ENCODE data around the gene SYT17.

The SYT17 gene

DNA sequence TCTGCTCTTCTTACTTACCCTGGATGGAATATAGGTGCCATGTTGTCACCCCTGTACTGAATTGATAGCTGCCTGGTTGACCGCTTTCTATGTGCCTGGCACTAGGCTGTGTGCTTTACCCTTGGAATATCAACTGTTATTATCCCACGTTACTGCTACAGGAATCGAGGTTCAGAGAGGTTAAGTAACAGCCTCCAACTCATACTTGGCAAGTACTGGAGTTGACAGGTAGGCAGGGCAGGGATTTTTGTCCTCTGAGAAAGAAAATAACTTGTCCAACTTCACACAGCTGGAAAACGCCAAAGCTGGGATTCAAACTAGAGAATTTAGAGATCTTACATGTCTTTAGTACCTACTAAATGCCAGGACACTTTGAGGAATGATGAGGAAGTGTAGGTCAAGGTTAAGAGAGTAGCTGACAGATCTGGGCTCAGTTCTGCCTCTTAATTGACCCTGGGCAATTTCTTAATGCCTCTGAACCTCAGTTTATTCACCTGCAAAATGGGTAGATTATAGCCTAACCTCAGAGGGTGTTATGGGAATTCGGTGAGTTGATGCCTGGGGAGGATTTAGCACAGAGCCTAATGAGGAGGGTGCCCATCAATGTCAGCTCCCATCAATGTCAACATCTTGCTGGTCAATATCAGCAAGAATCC is 28.5 kb upstream of the SYT17 start (continued):
- TF ChIP-seq, protein P1, sequence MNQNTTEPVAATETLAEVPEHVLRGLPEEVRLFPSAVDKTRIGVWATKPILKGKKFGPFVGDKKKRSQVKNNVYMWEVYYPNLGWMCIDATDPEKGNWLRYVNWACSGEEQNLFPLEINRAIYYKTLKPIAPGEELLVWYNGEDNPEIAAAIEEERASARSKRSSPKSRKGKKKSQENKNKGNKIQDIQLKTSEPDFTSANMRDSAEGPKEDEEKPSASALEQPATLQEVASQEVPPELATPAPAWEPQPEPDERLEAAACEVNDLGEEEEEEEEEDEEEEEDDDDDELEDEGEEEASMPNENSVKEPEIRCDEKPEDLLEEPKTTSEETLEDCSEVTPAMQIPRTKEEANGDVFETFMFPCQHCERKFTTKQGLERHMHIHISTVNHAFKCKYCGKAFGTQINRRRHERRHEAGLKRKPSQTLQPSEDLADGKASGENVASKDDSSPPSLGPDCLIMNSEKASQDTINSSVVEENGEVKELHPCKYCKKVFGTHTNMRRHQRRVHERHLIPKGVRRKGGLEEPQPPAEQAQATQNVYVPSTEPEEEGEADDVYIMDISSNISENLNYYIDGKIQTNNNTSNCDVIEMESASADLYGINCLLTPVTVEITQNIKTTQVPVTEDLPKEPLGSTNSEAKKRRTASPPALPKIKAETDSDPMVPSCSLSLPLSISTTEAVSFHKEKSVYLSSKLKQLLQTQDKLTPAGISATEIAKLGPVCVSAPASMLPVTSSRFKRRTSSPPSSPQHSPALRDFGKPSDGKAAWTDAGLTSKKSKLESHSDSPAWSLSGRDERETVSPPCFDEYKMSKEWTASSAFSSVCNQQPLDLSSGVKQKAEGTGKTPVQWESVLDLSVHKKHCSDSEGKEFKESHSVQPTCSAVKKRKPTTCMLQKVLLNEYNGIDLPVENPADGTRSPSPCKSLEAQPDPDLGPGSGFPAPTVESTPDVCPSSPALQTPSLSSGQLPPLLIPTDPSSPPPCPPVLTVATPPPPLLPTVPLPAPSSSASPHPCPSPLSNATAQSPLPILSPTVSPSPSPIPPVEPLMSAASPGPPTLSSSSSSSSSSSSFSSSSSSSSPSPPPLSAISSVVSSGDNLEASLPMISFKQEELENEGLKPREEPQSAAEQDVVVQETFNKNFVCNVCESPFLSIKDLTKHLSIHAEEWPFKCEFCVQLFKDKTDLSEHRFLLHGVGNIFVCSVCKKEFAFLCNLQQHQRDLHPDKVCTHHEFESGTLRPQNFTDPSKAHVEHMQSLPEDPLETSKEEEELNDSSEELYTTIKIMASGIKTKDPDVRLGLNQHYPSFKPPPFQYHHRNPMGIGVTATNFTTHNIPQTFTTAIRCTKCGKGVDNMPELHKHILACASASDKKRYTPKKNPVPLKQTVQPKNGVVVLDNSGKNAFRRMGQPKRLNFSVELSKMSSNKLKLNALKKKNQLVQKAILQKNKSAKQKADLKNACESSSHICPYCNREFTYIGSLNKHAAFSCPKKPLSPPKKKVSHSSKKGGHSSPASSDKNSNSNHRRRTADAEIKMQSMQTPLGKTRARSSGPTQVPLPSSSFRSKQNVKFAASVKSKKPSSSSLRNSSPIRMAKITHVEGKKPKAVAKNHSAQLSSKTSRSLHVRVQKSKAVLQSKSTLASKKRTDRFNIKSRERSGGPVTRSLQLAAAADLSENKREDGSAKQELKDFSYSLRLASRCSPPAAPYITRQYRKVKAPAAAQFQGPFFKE (tag by site-specific recombination; IDR thresholded peaks at IDR 0.05; ENCODE audit: borderline replicate concordance) = no peak
- TF ChIP-seq ZNF350 (tag by site-specific recombination; IDR thresholded peaks at IDR 0.05) = no peak
- TF ChIP-seq, protein P2, sequence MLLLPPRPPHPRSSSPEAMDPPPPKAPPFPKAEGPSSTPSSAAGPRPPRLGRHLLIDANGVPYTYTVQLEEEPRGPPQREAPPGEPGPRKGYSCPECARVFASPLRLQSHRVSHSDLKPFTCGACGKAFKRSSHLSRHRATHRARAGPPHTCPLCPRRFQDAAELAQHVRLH (tag by site-specific recombination; IDR thresholded peaks at IDR 0.05) = no peak
- TF ChIP-seq WT1 (tag by site-specific recombination; IDR thresholded peaks at IDR 0.05) = no peak
- no peak for TF ChIP-seq ZNF416 (tag by site-specific recombination; IDR thresholded peaks at IDR 0.05)
- TF ChIP-seq, protein P3, sequence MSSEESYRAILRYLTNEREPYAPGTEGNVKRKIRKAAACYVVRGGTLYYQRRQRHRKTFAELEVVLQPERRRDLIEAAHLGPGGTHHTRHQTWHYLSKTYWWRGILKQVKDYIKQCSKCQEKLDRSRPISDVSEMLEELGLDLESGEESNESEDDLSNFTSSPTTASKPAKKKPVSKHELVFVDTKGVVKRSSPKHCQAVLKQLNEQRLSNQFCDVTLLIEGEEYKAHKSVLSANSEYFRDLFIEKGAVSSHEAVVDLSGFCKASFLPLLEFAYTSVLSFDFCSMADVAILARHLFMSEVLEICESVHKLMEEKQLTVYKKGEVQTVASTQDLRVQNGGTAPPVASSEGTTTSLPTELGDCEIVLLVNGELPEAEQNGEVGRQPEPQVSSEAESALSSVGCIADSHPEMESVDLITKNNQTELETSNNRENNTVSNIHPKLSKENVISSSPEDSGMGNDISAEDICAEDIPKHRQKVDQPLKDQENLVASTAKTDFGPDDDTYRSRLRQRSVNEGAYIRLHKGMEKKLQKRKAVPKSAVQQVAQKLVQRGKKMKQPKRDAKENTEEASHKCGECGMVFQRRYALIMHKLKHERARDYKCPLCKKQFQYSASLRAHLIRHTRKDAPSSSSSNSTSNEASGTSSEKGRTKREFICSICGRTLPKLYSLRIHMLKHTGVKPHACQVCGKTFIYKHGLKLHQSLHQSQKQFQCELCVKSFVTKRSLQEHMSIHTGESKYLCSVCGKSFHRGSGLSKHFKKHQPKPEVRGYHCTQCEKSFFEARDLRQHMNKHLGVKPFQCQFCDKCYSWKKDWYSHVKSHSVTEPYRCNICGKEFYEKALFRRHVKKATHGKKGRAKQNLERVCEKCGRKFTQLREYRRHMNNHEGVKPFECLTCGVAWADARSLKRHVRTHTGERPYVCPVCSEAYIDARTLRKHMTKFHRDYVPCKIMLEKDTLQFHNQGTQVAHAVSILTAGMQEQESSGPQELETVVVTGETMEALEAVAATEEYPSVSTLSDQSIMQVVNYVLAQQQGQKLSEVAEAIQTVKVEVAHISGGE (tag by site-specific recombination; conservative IDR thresholded peaks at IDR 0.05; ENCODE audit: low read depth) = no peak
- TF ChIP-seq ZNF335 (tag by site-specific recombination; conservative IDR thresholded peaks at IDR 0.05) = no peak

DNA sequence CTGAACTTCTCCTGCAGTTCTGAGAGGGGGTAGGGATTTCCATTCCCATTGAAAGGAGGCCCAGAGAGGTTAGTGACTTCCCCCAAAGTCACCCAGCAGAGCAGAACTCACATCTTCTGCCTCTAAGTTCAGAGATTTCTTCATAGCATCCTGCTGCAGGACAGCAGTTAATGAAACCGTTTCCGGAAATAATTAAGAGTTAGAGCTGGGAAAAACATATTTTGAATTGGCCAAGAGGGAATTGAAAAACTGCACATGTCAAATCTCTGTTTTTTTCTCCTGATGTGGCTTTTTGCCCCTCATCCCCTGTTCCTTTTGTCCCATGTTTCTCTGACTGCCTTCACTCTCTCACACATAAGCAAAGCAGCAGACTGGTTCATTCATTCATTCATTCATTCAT is 27.6 kb upstream of the SYT17 start:
- no peak overlapping the region for H3K4me3 ChIP-seq (ENCODE audit: low read depth, low read length)
- POLR2A ChIA-PET = no interaction called here
- peaks cover 28% of the 10 kb centered on the region for H3K4me1 ChIP-seq (ENCODE audit: control insufficient read depth, insufficient read depth, low read length)
- H3K36me3 ChIP-seq (ENCODE audit: control insufficient read depth in 2 of 2, insufficient read depth in 1 of 2, low read length in 2 of 2) = no peaks in the 10 kb centered on the region
- CTCF ChIA-PET = interaction anchor here (0.6 to 1.6 kb wide), 4 partner anchors 23 to 1079 kb away, joined by 3 to 5 read pairs (median 4); no protein-coding TSS in a partner anchor
- TF ChIP-seq ZNF394 (tag by site-specific recombination; IDR thresholded peaks at IDR 0.05; ENCODE audit: borderline replicate concordance) (no peak), SETDB1 (IDR thresholded peaks at IDR 0.05; ENCODE audit: insufficient read length, low read length) (no peak), ZNF670 (tag by site-specific recombination; IDR thresholded peaks at IDR 0.05; ENCODE audit: low read depth) (no peak), ZNF623 (tag by site-specific recombination; IDR thresholded peaks at IDR 0.05) (no peak), ZFHX2 (tag by site-specific recombination; conservative IDR thresholded peaks at IDR 0.05) (no peak)
- TF ChIP-seq, protein P4, sequence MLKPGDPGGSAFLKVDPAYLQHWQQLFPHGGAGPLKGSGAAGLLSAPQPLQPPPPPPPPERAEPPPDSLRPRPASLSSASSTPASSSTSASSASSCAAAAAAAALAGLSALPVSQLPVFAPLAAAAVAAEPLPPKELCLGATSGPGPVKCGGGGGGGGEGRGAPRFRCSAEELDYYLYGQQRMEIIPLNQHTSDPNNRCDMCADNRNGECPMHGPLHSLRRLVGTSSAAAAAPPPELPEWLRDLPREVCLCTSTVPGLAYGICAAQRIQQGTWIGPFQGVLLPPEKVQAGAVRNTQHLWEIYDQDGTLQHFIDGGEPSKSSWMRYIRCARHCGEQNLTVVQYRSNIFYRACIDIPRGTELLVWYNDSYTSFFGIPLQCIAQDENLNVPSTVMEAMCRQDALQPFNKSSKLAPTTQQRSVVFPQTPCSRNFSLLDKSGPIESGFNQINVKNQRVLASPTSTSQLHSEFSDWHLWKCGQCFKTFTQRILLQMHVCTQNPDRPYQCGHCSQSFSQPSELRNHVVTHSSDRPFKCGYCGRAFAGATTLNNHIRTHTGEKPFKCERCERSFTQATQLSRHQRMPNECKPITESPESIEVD (tag by site-specific recombination; IDR thresholded peaks at IDR 0.05) = peak; percentile 38; the same call in 1 of the 2 replicates
- H3K27ac ChIP-seq (ENCODE audit: extremely low read depth, low read depth, low read length) = no peak overlapping the region
- no peaks in the 10 kb centered on the region for H3K9me3 ChIP-seq (ENCODE audit: control insufficient read depth, insufficient read depth, low read depth, low read length)
